COLO668 (cell line): ENCODE data around the gene PTPRT.

Experiments used
- DNase-seq: peaks from one replicate; lab custom pipeline; 2025; ENCODE audit not compliant: unreplicated experiment; lab: John Stamatoyannopoulos, UW

Gene PTPRT

GRCh38 chr20:42576167-42576566 lies 613.5 kb downstream of the PTPRT start:
- peak; percentile 34 for DNase-seq

- DNase-seq = no peak
Measured at GRCh38 chr20:42572320-42573016, 617.2 kb downstream of the PTPRT start.

- DNase-seq = no peak
Measured at GRCh38 chr20:42567409-42567808, 622.3 kb downstream of the PTPRT start.

- no peak for DNase-seq
Measured at GRCh38 chr20:42565235-42565995, 624.3 kb downstream of the PTPRT start.

- no peak for DNase-seq
Measured at GRCh38 chr20:42559665-42560064, 630.0 kb downstream of the PTPRT start.

GRCh38 chr20:42556575-42556974 lies 633.1 kb downstream of the PTPRT start:
- no peak for DNase-seq

GRCh38 chr20:42553374-42553773 lies 636.3 kb downstream of the PTPRT start:
- no peak for DNase-seq

GRCh38 chr20:42549496-42549895 lies 640.2 kb downstream of the PTPRT start:
- DNase-seq = peak; percentile 88

- DNase-seq = no peak
Measured at GRCh38 chr20:42544926-42545325, 644.8 kb downstream of the PTPRT start.

- DNase-seq = no peak
Measured at GRCh38 chr20:42532831-42533230, 656.9 kb downstream of the PTPRT start.

- peak; percentile 53 for DNase-seq
Measured at GRCh38 chr20:42531508-42531961, 658.2 kb downstream of the PTPRT start.

- no peak for DNase-seq
Measured at GRCh38 chr20:42530855-42531448, 658.8 kb downstream of the PTPRT start.

- DNase-seq = no peak
Measured at GRCh38 chr20:42530191-42530590, 659.5 kb downstream of the PTPRT start.

- no peak for DNase-seq
Measured at GRCh38 chr20:42524058-42524457, 665.6 kb downstream of the PTPRT start.

GRCh38 chr20:42516692-42517091 lies 673.0 kb downstream of the PTPRT start:
- no peak for DNase-seq

GRCh38 chr20:42510686-42511085 lies 679.0 kb downstream of the PTPRT start:
- DNase-seq = no peak

GRCh38 chr20:42507874-42508273 lies 681.8 kb downstream of the PTPRT start:
- no peak for DNase-seq

- DNase-seq = no peak
Measured at GRCh38 chr20:42506397-42506796, 683.3 kb downstream of the PTPRT start.

- no peak for DNase-seq
Measured at GRCh38 chr20:42502591-42502990, 687.1 kb downstream of the PTPRT start.

- DNase-seq = no peak
Measured at GRCh38 chr20:42496595-42496994, 693.1 kb downstream of the PTPRT start.

GRCh38 chr20:42494290-42494689 lies 695.4 kb downstream of the PTPRT start:
- DNase-seq = peak; percentile 22

- DNase-seq = no peak
Measured at GRCh38 chr20:42493001-42493400, 696.7 kb downstream of the PTPRT start.
